NCI-H187 treated with DMSO at 0.1 percent for 48 hours (cell line): ENCODE data around the gene ACVR1.

ENCODE experiments used
- DNase-seq: peaks from one replicate; lab custom pipeline; 2025; lab: John Stamatoyannopoulos, UW

Gene ACVR1

DNA sequence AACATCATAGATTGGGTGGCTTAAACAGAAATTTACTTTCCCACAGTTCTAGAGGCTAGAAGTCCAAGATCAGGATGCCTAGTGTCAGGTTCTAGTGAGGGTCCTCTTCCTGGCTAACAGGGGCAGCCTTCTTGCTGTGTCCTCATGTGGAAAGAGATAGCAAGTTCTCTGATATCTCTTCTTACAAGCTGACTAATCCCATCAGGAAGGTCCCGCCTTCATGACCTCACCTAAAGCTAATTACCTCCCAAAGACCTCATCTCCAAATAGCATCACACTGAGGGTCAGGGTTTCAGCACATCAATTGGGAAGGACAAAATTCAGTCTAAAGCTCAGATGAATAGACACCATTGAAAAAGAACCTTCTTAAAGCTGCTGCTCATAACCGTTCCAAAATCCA lies 22.9 kb downstream of the ACVR1 start:
- DNase-seq = no peak

DNA sequence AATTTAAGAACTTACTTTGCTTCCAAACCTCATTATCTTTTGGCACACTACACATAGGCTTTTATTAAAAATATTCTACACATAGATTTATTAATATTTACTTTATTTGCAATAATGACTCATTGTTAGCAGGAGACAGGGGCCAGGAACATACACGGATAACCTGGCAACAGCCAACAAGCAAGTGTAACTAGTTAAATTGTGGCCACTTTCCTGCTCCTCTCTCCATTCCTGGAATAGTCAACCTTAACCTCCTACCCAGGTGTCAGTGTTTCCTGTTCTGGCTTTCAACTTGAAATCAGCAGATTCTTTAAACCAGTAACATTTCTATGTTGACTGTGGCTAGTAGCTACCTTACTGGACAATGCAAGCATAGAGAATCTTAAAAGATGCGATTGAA lies 26.5 kb downstream of the ACVR1 start:
- no peak for DNase-seq

GRCh38 chr2:157848213-157848612 lies 27.9 kb downstream of the ACVR1 start:
- DNase-seq = no peak

DNA sequence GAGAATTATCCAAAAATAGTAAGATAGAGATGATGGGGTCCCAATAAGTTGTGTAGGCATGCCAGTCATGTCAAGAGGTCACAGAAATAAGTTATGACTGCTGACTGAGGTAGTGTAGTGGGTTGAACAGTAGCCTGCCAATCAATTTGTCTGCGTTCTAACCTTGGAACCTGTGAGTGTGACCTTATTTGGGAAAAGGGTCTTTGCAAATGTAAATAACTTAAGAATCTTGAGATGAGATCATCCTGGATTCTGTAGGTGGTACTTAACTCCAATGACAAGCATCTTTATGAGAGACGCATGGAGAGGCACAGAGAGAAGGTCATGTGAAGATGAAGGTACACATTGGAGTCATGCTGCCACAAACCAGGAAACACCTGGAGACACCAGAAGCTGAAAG lies 31.0 kb downstream of the ACVR1 start:
- no peak for DNase-seq

GRCh38 chr2:157843935-157844334 lies 32.2 kb downstream of the ACVR1 start:
- DNase-seq = no peak

DNA sequence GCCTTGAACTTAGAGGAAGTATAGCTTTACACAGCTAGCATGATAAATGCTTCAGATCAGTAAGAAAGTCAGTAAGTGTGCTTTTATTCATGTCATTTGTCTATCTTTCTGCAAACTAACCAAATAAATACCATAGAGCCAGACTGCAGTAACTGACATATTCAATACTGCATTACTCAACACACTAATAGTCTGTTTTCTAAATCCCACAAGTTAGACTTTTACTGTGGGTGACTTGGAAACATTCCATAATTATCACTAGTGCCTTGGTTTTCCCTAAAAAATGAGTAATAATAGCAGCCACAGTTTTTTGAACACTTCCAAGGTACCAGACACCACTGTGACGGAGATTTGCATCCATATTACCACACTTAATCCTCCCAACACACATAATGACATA lies 33.0 kb downstream of the ACVR1 start:
- DNase-seq = no peak

- DNase-seq = no peak
Observed at GRCh38 chr2:157842106-157842879, 33.8 kb downstream of the ACVR1 start.

DNA sequence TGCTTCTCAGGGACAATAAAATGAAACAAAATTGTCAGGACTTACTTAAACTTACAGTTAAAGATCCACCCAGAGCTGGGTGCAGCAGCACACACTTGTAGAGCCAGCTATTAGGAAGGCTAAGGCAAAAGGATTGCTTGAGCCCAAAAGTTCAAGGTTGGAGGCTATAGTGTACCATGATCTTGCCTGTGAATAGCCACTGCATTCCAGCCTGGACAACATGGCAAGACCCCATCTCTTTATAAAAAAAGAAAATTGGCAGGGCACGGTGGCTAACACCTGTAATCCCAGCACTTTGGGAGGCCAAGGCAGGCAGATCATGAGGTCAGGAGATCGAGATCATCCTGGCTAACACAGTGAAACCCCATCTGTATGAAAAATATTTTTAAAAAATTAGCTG lies 34.6 kb downstream of the ACVR1 start:
- no peak for DNase-seq

DNA sequence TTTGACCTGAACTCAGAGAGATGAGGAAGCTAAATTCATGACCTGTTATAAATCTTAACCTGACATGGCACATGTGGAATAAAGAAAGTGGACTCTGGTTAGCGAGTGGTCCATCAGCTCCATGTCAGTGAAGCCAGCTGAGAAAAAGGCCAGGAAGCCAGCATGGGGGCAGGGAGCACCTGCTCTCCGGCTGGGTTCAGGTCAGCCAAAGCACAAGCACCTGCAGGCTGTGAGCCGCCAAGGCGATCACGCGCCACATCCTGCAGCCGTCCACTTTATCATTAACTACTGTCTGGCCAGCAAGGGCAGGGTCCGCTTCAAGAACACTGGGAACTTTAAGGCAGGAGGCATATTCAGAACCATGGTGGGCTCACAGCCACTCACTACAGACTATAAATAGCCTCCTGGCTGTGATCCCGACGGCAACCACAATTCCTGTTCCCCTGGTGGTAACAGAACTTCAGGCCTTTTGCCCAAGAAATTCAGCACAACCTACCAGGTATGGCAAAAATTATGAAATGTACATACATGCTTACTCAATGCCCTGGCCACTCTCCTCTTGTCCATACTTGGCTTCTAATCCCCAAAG lies 35.5 kb downstream of the ACVR1 start:
- no peak for DNase-seq

- no peak for DNase-seq
Observed at GRCh38 chr2:157839822-157840221, 36.3 kb downstream of the ACVR1 start.

DNA sequence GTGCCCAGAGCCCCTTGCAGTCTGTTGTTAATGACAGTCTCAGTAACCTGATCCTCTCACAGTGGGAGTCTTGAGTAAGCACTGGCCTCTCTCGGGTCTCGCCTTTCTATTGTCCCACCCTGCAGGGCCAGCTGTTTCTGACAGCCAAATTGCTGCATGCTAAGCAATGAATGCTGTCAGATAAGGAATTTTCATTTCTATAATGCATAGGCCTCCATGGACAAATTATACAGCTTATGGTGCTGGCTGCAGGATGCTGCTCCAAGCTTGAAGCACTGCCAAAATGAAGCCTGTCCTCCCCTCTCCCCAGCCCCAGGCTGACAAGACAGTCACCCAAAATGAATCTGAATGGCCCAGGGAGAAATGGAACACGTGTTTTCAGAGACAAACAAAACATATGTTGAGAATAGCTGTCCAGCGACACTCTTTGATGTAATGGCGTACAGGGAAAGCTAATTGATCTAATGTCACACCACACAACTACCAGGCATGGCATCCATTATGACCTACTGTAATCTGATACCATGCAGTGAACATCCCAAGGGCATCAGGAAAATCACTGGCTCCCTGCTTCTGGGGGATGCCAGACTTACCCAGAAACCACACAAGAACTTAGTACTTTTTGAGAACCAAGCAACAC lies 36.8 kb downstream of the ACVR1 start:
- DNase-seq = peak; percentile 71

DNA sequence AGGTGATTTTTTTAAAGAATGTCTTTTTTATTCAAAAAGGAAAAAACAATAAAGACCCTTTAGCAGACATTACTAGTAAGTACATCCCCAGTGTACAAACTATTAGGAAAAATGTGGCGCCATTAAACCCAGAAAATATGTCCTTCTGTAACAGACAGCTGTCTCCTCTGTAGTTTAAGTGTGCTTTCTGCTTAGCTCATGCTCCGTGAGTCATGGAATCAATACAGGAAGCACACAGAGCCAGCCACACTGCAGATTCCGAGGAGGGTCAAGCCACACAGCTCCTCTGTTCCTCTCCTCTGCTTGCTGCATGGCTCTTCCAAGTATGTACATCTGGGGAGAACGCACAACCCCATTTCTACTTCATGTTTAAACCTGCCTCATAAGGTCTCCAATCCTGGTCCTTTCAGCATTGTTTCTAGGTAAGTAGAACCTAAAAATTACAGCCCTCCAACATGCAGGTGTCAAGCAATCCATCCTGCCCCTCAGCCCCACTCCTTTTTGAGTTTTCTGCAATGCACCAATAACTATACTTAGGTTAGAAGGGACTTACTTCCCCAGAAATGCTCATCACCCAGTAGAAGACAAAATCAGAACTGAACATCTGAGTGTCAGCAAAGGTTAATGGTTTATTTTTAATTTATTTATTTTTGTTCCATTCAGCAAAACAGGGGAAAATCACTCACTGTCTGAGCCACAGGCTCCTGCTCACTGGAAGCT lies 37.5 kb downstream of the ACVR1 start:
- DNase-seq = no peak

GRCh38 chr2:157837851-157838441 lies 38.2 kb downstream of the ACVR1 start:
- DNase-seq = no peak

DNA sequence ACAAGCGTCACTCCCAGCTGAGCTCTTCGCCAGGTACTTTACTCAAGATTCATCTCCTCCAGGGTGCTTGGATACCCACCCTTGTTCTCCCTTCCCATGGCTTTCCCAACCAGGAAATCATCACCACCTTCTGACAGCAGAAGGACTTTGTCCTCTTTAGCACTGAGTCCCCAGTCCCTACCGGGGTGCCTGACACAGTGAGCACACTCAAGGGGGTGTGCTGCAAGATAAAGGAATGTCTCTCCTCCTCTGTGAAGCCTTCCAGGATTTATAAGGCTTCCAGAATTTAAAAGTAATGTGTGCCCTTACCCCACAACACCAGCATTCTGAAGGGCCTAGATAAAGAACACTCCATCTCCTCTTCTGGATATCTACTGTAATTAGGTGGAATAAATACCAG lies 39.6 kb downstream of the ACVR1 start:
- DNase-seq = no peak

DNA sequence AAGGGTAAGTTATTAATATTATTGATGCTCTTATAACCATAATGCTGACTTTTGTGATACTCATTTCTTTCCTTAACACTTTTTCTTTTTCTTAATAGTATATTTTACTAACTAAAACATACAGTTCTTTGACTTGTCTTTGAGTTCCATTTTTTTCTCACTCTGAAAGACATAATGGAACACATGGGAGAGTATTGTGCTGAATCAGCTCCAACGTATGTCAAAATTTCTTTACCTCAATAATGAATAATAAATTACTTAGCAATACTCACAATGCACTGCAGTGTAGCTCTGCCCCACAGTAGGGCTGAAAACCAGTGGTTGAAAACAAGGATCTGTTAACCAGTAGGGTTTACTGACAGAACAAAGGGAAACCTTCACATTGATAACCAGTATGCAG lies 40.7 kb downstream of the ACVR1 start:
- no peak for DNase-seq

DNA sequence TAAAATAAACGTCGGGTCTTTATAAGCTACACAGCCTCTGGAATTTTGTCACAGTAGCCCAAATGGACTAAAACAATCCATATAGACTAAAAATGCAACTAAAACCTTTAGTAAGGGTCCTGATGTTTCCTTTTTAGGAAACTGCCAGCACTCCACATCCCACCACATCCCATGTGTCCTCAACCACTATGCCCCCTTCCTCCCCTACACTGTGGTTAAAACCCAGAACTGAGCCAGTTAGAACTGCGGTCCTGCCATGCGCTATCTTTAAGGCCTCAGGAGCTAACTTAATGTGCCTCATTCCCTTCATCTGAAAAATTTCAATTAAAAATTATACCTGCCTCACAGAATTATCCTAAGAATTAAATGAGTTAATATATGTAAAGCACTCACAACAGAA lies 41.1 kb downstream of the ACVR1 start:
- DNase-seq = no peak

DNA sequence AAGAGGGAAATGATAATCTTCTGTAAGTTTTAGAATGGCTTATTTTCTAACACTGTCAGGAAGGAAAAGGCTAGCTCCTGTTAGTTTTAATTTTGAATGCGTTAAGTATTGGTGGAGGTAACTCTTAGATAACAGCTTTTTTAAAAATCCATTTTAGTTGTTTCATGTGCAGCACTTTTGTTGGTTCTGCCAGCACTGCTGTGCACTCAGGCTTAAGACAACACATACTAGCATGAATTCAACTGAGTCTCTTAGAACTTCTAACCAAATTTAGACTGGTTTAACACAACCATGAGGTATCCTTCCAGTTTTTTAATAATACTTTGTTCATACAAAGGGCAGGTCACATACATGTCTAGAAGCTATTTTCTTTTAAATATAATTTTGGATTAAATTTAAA lies 42.4 kb downstream of the ACVR1 start:
- no peak for DNase-seq

DNA sequence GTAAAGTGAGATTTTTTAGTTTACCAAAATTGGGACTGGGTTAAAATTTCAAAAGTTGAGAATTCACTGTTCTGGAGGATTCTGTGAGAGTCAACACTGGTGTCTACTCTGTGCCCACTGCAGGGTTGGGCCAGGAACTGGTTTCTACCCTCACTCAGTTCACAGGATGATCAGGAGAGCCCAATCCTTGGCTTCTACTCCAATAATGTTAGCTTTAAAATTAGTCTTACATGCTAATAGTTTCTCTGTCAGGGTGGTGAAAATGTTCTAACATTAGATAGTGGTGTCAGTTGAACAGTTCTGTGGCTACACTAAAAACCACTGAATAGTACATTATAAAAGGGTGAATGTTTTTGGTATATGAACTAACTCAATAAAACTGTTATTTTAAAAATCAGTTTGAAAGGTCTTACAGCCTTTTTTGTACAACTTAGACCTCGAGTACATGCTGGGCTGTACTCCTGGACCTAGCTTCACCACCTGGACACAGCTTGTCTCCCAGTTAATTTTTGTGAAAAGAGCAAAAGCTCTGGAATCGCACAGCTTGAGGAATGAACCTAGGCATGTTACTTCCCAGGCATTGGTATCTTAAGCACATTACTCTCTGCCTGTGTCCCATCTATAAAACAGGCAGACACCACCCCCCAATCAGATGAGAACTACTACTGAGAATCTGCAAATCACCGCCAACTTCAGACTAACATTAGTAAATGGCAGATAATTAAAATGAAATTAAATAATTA lies 44.4 kb downstream of the ACVR1 start:
- DNase-seq = no peak

DNA sequence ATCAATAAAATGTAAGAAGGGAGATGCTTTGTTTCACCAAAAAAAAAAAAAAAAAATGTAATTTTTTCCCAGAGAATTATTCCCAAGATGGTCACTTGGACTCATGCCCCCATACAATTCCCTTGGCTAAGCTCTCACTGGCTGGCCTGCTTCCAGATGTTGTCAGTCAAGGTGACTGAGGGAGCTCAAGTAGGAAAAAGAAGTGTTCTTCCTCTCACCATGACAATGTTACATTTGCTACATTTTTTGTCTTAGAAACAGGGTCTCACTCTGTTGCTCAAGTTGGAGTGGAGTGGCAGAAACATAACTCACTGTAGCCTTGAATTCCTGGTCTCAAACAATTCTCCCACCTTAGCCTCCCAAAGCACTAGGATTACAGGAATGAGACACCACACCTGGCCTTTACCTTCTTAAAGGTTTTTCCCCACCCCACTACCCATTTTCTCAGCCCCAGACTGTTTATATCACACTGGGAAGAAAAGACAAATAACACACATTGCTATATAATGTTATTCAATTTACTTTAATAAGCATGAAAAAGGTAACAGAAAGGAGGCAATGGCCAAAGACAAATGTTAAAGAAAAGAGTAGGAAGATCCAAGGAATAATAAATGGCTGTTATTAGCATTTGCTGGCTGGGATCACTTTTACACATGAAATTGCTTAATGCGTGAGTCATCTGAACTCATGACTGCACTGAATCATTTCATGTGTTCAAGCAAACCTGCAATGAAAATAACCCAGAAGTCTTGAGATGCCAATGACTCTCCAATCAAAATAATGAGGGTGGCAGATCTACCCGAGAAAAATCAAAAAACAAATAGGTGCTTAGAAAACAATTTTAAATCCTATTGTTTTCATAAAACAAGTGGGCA lies 45.2 kb downstream of the ACVR1 start:
- no peak for DNase-seq

DNA sequence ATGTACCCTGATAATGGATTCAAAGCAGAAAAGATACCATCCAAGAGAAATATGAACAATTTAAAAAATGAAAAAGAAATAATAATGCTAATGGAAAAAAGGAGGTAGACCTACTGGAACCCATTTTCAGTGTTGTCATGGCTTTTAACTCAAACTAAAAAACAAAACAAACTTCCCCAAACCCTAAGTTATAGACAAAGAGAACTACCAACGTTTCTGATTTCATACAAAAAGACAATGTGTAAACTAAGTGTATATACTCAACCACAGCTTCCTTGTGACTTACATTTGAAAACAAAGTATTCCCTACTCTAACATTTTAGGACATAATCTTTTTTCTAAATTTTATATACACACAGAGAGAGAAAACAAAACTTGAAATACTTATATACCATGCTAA lies 45.9 kb downstream of the ACVR1 start:
- DNase-seq = no peak

DNA sequence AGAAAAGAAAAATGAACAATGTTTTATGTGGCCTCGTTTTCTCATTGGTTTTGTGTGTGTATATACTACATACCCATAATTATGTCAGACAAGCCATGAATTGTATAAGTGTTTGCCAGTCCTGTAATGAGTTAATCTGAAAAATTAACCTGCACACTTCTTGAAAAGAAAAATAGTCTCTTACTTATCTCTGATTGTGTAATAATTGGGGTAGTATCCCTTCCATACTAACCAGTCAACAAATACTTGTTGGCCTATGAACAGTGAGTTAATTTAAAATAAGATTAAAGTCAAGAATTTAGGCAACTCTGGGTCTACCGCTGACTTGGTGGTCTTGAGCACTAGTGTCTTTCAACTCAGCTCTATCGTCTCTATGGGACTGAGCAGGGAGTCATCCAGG lies 48.8 kb downstream of the ACVR1 start:
- no peak for DNase-seq
